Kasumi-1 (cell line): ENCODE data around the gene LIMA1.
A peak's percentile ranks its signal among the peaks of the same experiment; 100 is the strongest.
"Not testable (repeated sequence)": the region's sequence is repeated elsewhere in the genome, so short reads cannot be mapped to it uniquely, and the experiment has no call there.

Source experiments
- DNase-seq, 2 experiments: peaks; one replicate each; lab custom pipeline; 2025; lab: John Stamatoyannopoulos, UW

Gene LIMA1

DNA sequence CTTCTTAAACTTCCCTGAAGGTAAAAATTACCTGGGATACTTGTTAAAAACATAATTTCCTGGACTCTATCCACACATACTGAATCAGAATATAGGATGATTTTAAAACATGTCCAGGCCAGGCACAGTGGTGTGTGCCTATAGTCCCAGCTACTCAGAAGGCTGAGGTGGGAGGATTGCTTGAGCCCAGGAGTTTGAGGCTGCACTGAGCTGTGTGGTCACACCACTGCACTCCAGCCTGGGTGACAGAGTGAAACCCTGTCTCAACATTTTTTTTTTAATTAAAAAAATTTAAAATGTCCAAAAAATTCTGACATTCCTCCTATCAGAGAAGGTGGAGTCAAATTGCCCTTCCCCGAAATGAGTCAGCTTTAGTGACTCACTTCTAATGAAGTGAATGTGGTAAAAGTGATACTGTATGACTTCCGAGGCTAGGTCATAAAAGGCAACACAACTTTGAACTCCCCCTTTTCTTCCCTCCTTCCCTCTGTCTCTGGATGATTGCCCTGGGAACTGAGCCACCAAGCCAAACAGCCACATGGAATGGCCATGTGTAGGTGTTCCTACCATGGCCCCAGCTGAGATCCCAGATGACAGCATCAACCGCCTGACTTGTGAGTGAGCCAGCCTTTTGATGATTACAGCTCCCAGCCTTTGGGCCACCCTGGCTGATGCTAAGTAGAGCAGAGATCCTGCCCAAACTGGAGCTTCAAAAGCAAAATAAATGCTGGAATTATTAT, 36.3 kb downstream of the LIMA1 start:
- peak; percentile 38 to 62 for DNase-seq

DNA sequence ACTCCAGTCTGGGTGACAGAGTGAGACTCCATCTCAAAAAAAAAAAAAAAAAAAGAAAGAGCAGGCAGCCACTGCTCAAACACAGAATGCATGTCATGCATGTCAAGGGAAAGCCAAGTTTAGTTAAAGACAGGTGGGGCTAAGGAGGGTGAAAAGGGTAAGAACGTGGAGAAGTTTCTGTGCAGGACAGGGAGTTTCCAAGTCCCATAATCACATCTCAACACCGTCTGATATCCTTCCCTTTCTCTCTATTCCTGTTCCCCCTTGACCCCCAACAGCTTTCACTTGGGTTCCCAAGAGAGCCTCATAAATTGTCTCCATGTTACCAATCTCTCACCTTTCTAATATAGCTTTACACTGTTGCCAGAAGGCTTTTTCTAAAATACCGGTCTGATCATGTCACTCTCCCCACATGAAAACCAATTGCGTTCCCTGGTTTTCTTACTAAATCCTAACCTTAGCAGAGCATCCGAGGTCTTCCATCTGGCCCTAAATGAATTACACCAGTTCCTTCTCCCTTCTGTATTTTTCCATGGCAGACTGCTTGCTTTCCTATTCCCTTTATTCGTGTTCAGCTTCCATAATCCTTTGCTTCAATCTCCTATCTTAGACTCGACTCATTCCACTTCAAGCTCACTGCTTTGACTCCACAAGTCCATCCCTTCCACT, 37.0 kb downstream of the LIMA1 start:
- no peak for DNase-seq

DNA sequence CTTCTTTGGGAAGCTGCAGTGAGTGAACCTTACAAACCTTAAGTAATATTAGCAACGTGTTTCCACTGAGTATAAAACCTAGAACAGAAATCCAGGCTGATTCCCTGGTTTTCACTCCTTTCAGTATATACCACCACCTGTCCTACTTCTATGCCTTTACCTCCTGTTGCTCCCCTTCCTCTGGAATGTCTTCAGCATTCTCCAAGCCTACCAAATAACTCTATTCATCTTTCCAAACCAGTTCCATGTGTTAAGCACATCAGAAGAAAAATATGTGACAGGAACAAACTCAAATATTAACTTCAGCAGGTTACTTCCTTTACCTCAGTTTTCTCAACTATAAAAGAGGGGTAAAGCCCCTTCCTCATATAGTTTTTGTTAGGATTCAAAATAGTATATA, 39.8 kb downstream of the LIMA1 start:
- no peak for DNase-seq

DNA sequence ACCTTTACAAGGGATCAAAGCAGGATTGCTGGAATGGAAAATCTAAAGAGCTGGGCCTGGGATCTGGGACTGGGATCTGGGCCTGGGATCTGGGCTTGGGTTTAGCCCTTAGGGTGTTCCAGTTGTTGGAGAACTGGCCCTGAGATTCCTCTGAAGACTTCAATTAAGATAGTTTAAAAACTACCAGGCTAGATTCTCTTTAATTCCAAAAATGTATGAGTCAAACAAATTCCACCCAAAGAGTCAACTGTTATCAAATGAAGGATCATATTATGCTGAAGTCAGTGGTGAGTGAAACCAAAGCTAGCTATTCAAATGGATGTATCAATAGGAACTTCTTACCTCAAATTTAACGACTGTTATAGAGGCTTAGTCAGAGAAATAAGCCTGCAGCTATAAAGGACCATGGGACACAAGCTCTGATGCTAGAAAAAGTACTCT, 40.5 kb downstream of the LIMA1 start:
- no peak for DNase-seq

DNA sequence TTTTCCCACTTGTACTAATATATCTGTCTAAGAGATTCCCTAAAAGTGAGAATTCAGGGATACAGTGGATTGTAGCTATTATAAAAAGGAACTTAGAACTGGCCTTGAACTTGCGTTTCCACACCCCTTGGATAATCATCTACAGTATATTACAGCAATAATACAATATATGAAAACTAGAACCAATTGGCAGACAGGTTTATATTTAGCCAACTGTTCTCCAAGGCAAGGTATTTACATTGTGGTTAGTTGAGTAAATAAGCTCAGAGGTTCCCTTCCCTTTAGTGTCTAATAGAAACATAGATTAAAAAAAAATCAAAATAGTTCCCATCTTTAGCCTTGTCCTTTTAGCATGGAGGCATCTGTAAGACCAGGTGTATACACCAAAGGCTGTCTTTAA, 42.1 kb downstream of the LIMA1 start:
- DNase-seq: no peak

DNA sequence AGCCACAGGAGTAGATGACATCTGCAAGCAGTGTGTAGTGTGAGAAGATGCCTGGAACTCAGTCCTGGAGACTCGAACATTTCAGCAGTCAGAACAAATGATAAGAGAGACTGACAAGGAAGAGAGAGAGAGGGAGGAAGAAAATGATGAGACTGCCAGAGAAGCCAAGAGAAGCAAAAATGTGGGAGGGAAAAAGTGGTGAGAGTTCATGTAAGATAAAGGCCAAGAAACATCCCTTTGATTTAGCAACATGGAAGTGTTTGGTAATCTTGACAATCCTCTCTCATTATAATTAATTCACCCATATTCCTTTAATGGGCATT, 42.6 kb downstream of the LIMA1 start:
- DNase-seq: no peak

DNA sequence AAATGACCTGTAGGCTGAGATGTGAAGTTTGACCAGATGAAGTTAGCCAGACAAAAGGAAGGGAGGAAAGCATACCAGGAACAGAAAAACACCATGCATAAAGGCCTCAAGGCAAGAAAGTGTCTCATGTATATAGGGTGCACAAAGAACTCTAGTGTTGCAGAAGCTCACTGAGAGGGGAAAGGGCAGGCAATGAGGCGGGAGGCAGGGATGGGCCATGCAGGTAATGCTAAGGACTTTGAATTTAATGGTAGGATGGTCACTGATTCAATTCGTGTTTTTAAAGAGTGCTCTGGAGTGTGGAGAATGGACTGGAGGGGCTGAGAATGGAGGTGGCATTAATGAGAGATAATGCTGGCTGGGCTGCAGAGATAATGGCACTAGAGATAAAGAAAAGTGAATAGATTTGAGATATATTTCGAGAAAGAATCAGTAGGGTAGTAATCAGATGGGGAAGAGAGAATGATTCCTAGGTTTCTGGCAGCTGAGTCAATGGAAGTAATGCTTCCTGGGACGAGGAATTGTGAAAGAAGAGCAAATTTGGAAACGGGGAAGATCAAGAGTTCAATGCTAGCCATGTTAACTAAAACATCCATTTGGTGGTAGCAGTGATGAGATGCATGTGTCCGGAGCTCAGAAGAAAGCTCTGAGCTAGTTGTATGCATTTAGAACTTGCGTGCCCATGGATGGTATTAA, 43.1 kb downstream of the LIMA1 start:
- DNase-seq: no peak

DNA sequence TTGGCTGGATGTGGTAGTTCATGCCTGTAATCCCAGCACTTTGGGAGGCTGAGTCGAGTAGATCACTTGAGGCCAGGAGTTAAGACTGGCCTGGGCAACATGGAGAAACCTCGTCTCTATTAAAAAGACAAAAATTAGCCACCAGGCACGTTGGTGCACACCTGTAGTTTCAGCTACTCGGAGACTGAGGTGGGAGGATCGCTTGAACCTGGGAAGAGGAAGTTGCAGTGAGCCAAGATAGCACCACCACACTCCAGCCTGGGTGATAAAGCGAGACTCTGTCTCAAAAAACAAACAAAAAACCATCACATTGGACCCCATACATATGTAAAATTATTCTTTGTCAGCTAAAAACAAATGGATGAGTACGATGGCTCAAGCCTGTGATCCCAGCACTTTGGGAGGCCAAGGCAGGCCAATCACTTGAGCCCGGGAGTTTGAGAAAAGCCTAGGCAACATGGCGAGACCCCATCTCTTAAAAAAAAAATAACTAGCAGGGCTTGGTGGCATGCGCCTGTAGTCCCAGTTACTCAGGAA, 43.9 kb downstream of the LIMA1 start:
- no peak for DNase-seq

DNA sequence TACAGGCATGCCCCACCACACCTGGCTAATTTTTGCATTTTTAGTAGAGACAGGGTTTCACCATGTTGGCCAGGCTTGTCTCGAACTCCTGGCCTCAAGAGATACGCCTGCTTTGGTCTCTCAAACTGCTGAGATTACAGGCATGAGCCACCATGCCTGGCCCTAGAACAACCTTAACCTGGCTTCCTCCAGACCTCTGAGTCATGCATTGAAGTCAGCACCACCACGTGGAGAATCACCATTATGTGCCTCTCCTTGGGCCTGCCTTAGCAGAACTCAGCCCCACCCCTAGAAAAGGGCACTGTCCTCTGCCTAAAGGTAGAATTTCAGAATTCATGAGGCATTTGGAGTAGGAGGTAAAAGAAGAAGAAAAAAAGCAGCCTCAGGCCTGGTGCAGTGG, 49.0 kb downstream of the LIMA1 start:
- DNase-seq: no peak

DNA sequence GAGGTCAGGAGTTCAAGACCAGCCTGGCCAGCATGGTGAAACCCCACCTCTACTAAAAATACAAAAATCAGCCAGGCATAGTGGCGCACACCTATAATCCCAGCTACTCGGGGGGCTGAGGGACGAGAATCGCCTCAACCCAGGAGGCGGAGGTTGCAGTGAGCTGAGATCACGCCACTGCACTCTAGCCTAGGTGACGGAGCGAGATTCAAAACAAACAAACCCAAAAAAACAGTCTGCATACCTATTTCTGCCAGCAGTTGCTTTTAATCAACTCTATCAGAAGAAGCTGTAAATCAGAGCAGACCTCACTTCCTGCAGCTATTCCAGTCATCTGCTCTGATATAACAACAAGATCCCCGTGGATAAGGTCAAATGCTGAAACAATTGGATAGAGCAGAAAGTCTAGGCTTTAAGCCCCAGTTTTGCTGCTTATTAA, 50.5 kb downstream of the LIMA1 start:
- DNase-seq: no peak

DNA sequence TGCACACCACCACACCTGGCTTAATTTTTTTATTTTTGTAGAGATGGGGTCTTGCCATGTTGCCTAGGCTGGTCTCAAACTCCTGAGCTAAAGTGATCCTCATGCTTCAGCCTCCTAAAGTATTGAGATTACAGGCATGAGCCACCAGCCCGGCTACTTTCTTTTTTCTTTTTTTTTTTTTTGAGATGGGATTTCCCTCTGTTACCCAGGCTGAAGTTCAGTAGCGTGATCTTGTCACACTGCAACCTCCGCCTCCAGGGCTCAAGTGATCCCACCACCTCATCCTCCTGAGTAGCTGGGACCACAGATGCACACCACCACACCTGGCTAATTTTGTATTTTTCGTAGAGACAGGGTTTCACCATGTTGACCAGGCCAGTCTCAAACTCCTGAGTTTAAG, 51.1 kb downstream of the LIMA1 start:
- DNase-seq: no peak

DNA sequence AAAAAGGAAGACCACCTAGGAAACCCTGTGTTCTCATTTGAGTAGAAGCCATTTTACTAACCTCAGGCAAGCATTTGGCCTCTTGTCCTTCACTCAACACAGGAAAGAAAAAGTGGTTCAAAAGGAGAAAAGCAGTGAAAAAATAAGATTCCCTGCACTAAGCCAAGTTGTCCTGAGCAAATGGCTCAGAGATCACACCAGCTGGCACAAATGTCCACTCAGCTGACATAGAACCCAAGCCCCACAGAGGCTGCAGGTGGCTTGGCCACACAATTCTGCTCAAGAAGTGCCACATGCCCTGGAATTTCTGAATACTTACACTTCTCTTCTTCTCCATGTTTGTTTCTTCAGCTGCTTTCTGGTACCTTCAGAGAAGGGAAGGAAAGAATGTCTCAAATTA, 52.0 kb downstream of the LIMA1 start:
- DNase-seq: no peak

DNA sequence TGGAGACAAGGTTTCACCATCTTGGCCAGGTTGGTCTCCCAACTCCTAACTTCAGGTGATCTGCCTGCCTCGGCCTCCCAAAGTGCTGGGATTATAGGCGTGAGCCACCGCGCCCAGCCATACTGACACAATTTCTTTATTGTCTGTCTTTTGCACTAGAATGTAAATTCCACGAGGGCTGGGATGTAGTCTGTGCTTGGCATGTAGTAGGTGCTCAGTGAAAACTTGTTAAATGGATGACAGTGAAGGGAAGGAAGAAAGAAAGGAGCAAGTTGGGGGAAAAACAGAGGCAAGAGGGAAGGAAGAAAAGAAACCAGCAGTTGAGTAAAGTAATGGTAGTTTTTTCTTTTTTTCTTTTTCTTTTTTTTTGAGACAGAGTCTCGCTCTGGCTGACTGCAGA, 53.1 kb downstream of the LIMA1 start:
- DNase-seq: no peak

DNA sequence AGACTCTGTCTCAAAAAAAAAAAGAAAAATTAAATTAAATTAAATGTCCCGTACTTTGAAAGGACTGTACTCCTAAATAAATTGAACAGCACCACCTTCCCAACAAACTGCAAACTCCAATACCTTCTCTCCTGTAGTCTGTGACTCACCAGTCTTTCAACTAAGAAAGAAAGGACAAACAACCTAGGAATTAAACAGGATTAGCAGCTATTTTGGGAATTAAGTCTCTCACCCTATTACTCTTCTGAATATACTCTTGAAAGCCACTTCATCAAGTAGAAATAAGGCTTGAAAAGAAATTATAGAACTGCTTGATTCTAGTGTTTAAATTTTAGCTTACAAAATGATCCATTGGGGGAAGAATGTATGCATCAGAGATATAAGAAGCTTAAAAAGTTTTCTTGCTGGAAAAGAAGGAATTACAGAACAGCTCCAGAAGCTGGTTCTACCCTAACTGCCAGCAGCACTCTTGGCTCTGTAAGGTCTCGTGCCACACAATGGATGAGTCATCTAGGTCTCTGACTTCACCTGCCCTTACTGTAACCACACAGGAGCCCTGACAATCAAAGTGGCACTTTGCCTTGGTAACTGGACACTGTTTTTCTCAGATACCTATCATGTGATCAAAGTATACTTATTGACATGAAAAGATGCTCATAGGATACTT, 59.2 kb downstream of the LIMA1 start:
- no peak for DNase-seq

DNA sequence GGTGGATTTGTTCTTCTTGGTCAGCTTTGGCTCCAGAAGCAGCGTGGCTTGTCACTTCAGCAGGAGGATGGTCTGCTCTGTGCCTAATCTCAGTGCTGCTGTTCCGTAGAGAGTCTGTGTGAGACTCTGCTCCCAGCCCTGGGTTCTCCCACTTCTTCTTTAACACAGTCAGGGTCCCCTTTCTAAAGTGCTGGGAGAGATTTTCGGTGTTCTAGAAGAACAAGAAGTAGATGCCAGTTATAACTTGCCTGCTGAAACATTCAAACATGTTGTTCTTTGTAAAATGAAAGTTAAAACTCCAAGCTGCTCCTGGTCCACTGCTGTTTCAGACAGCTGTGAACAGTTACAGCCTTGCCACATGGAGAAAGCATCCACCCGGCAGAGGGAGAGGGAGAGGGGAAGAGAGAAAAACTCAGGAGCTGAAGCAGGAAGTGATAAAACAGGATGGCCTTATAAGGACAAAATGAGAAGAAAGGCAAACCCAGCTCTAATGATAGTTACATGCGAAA, 61.0 kb downstream of the LIMA1 start:
- peak; percentile 72 to 83 for DNase-seq

DNA sequence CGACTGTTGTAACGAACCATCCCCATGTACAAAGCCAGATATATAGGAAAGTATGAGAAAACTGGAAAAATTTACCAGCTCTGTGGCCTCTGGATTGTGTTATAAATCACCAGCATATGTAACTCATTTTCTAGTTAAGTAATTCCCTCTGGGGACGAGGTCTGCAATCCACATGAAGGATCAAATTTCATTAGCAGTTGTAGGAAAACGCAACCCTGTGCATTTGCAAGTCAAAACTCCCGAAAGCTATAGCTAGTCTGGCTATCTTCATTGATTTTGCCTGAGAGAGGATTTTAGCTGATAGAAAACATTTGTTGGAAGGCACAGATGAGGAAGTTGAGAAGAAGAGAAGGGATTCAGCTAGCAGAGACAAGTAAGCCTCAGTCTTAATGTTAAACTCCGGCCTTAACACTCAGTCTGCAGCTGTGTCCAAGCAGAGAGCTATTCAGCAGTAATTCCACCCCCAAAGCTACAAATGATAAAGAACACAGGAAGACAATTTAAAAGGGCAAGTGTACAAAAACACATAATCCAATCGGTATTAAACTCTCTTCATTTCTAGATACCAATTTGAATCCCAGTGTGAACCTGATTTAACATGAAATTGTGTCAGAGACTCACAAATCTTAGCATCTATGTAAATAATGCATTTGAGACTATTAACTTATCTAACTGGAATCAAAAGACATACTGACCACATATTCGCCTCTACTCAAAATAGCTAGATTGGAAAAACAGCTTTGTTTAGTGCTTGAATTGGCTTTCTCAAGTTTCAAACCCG, 61.9 kb downstream of the LIMA1 start:
- peak; percentile 50 to 53 for DNase-seq

DNA sequence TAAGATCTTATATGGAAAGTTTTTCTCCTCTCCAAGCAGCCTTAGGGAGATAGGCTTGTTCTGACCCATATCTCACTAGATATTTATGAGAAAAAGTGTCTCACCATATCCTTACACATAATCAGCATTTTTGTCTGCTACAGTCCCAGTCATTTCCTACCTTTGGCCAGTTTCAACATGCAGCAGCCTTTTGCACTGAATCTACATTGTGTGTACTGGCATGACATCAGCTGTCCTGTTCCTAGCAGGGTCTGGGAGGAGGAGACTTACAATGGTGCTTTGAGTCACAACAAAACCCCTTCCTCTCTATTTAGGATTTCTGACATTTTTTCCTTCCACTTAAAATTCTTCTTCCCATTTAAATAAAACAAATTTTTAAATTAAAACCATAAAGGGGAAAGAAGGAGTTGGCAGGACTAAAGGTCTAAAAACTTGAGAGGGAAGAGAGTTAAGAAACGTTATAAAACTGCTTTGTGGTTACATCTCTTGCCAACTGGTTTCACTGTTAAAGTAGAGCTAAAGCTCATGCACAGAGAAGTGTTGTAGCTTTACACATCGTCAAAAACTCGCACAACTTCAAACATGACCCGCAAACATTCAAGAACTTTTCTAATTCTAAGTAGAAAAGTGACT, 62.8 kb downstream of the LIMA1 start:
- peak; percentile 17 to 60 for DNase-seq

DNA sequence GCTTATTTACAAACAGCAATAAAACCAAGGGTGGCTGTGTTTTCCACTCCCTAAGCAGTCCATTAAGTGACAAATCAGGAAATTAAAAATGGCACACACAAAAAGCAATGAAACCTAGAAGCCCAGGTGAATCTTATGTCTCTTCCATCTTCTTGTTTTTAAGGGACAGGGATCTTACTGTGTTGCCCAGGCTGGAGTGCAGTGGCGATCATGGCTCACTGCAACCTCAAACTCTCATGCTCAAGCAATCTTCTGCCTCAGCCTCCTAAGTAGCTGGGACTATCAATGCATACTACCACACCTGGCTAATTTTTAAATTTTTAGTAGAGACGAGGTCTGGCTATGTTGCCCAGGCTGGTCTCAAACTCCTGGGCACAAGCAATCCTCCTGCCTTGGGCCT, 63.8 kb downstream of the LIMA1 start:
- no peak for DNase-seq

DNA sequence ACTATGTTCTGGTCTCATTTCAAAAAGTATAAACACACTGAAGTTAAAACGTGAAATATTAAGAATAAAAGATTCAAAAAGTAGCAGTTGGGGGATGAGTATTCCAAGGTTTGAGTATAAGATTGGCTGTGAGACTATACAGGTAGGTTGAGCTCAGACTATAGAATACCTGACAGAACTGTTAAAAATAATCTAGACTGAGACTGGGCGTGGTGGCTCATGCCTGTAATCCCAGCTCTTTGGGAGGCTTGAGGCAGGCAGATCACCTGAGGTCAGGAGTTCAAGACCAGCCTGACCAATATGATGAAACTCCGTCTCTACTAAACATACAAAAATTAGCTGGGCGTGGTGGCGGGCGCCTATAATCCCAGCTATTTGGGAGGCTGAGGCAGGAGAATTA, 64.3 kb downstream of the LIMA1 start:
- DNase-seq: not testable (repeated sequence)

DNA sequence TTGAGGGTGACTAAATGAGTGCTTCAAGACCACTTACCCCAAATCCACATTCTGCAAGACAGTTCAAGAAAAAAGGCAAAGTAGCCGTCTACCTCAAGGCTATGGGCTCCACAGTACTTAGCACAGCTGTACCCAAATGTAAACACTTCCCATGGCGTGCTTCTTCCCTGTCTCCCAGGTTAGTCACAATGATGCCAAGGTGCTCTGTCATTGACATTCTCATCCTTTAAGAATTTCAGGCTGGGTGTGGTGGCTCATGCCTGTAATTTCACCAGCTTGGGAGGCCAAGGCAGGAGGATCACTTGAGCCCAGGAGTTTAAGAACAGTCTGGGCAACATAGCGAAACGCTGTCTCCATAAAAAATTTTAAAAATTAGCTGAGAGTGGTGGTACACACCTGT, 64.9 kb downstream of the LIMA1 start:
- no peak for DNase-seq

DNA sequence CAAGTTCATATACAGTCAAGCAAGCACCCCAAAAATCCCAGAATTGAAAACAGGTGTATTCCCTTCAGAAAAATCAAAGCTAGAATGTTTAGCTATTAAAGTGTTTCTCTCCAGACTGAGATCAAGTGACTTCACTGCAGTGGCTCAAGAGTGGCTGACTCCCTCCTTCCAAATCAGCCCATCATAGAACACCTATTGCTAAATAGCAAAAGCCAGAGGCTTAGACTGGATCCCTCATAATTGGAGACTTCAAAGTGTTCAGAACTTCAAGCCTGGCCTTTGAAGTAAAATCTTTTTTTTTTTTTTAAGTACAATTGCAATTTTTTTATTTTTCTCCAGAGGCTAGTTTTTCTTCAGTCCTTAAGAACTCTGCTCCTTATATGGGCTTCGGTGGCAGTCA, 66.1 kb downstream of the LIMA1 start:
- no peak for DNase-seq
